GM20000 (cell line): ENCODE results near the gene SLC25A29.

Source experiments
- DNase-seq: peaks from one replicate; pipeline ENCODE4 v3.0.0; 2012; ENCODE audit warnings: low spot score
- TF ChIP-seq, protein P1 (sequence below): IDR thresholded peaks from 2 replicates; pipeline ENCODE4 v1.5.1; 2012; ENCODE audit warnings: mild to moderate bottlenecking, control low read depth; ENCODE audit errors: extremely low read depth, missing control alignments

SLC25A29 gene

DNA sequence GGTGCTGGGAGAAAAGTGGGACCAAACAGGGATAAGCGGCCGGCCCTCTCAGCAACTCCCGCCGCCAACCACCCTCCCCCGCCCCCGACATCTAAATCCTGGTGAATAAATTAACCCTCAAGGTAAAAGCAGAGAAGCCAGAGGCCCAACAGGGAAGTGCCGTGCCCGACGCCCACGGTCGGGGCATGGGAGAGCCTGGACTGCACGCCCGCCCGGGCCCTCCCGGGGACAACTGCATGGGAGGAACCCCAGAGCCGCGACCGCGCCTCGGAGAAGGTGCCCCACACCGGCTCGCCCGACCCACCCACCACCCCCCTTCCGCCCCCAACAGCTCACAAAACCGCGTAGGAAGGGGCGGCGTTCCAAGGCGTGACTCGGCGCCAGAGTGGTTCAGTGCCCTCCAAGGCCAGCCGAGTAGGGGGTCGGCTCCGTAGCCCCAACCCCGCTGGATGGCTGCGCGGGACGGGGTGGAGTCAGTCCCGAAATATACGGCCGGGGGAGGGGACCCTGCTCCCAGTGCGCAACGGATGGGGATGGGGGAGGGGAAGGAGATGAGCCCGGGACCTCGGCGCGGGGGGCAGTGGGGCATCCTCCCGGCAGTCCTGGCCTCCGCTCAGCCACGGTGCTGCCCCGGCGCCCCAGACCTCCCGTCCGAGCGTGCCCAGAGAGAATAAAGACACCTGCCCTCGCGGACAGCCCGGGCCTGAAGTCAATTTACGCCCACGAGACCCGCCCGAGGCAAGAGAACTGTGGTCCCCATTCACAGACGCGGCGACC, 732 bp downstream of the SLC25A29 start:
- TF ChIP-seq, protein P1, sequence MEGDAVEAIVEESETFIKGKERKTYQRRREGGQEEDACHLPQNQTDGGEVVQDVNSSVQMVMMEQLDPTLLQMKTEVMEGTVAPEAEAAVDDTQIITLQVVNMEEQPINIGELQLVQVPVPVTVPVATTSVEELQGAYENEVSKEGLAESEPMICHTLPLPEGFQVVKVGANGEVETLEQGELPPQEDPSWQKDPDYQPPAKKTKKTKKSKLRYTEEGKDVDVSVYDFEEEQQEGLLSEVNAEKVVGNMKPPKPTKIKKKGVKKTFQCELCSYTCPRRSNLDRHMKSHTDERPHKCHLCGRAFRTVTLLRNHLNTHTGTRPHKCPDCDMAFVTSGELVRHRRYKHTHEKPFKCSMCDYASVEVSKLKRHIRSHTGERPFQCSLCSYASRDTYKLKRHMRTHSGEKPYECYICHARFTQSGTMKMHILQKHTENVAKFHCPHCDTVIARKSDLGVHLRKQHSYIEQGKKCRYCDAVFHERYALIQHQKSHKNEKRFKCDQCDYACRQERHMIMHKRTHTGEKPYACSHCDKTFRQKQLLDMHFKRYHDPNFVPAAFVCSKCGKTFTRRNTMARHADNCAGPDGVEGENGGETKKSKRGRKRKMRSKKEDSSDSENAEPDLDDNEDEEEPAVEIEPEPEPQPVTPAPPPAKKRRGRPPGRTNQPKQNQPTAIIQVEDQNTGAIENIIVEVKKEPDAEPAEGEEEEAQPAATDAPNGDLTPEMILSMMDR, result no peak
- no peak for DNase-seq

DNA sequence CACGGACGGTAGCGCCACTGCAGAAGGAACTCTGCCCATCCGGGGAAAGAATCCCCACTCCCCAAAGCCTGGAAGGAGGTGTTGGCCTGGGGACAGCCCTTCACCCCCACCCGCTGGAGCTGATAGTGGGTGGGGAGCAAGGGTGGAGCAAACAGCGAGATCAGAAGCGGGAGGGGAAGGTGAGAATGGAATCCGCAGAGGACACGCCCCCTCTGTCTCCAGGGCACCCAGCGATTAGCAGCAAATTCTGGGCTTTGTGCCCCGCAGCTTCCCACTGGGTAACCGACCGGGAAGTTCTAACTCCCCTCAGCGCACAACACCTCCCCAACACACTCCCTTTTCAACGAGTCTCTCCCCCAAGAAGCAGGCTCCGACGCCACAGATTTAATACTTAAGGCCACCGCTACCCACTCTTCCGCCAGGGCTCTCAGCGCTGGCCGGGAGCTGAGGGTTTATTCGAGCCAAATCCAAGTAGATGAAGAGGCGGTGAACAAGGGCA, 1.4 kb downstream of the SLC25A29 start:
- TF ChIP-seq, protein P1, result no peak

DNA sequence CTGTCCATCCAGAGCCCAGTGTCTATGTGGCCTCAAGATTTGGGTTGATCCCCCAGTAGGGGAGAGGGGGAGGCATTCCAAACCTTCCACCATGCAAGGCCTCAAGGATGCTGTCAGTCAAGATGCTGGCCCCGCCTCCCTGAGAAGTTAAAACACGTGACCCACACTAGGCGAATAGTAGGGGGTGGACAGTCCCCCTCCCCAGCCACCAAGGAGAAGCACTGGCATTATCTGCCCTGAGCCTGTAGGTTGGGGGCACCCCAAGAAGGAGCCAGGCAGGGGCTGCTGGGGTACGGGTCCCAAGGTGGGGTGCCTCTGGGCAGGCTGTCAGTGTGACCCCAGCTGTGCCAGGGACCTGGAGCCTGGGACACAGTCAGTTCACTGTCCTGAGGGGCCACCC, 2.3 kb downstream of the SLC25A29 start:
- DNase-seq, result no peak
- TF ChIP-seq, protein P1, result no peak

More for the DNA sequence above, 1.4 kb downstream of the SLC25A29 start:
- no peak for DNase-seq

DNA sequence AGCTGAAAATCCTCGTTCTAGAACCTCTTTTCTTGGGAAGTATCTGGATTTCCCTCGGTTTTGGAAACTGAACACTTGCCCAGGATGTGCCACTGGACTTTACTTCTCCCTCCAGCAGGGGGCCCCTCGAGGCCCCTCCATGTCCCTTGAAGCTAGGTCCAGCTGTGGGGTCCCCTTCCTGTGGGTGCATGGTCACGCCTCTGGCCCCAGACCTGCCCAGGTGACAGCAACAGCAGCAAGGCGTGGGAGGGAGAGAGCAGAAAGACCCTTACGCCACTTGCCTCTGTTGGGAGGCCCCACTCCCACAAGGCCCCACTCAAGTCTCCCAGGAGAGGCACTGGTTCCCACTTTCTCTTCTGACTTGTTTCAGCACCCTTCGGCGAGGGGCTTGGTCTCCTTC, 3.1 kb downstream of the SLC25A29 start:
- DNase-seq, result peak; percentile 65
- TF ChIP-seq, protein P1, result peak; percentile 49

DNA sequence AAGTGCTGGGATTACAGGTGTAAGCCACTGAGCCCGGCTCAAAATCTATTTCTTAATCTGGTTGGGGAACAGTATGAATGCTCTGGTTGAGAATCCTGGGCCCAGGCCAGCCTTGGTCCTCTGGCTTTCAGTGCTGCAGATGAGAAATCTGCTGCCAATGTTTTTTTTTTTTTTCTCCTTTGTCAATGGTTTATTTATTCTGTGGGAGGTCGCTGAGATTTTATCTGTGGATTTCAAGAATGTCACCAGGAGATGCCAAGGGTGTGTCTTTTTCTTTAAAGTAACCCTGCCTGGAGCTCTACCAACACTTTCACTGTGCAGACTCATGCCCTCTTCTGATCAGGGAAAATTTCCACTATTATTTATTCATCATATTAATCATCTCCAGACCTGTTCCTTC, 3.6 kb downstream of the SLC25A29 start:
- DNase-seq, result no peak
- TF ChIP-seq, protein P1, result no peak

DNA sequence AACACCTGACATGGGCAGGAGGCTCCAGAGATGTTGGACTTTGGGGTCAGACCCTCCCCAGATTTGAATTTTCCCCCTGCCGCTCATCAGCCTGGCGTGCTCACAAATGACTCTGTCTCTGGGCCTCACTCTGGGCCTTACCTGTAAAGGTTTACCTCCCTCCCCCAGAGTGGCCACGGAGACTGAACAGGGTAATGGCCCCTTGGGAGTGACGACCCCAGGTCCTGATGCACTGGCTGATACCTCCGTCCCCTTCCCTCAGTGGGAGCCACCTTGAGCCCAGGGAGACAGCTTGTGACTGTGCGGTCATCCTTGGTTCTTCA, 7.0 kb downstream of the SLC25A29 start:
- TF ChIP-seq, protein P1, result no peak
- DNase-seq, result no peak

DNA sequence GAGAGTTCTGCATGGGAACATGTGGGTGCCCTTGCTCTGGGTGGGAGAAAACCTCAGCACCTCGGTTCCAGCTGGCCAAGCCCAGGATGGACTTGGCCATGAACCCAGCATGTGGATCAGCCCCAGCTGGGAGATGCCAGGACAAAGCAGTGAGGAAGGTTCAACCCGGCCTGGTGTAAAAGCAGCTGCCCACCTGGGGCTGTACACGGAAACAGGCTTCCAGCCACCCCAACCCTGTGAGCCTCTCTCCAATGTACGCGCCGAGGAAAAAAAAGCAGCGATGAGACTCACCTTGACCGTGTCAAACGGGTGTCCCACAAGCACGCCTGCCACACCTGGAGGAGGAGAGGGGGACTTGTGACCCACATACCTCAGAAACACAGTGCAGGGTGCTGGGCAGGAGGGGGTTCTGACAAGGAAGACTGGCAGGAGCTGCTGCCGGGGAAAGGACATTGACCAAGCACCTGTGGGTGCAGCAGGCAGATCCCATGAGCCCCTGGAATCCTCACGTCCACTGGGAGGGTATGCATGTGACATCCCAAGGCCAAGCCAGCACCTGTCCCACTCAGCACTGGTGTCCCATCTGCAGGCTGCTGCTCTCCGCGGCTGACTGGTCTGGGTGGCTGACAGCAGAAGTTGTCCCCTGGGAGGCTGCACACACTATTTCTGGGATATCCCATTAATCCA, 7.5 kb downstream of the SLC25A29 start:
- no peak for DNase-seq
- TF ChIP-seq, protein P1, result no peak
